Mesothelial cell of epicardium (in vitro differentiated cells): ENCODE data around the gene DCUN1D2. TPM values are rescaled to one million over a fixed set of nuclear protein-coding genes. Genes with fewer than 3 reads are reported as not detected.
A peak's percentile ranks its signal among the peaks of the same experiment; 100 is the strongest.

Source experiments
- DNase-seq, 2 experiments: peaks; one replicate each; pipeline ENCODE4 v3.0.0; 2021; ENCODE audit warnings: low spot score in 2 of 2; ENCODE audit not compliant: unreplicated experiment in 2 of 2
- H3K27ac Mint-ChIP-seq: 2 replicates; pipeline ENCODE4 v1.8.0; 2021; ENCODE audit warnings: mixed read lengths
- H3K27me3 Mint-ChIP-seq: 2 replicates; pipeline ENCODE4 v1.8.0; 2021; ENCODE audit warnings: low read depth, mixed read lengths
- H3K36me3 Mint-ChIP-seq: 2 replicates; pipeline ENCODE4 v1.8.0; 2021; ENCODE audit warnings: mixed read lengths
- H3K4me1 Mint-ChIP-seq: 2 replicates; pipeline ENCODE4 v1.8.0; 2021; ENCODE audit warnings: mixed read lengths
- H3K4me3 Mint-ChIP-seq: 2 replicates; pipeline ENCODE4 v1.8.0; 2021; ENCODE audit warnings: mild to moderate bottlenecking, moderate library complexity, mixed read lengths
- H3K9me3 Mint-ChIP-seq: 2 replicates; pipeline ENCODE4 v1.8.0; 2021; ENCODE audit warnings: mixed read lengths
- CTCF ChIP-seq: fragments of 200-600 bp; sonication (generic); IDR thresholded peaks from one replicate; pipeline ENCODE4 v1.5.0; 2021; ENCODE audit warnings: antibody characterized with exemption; ENCODE audit not compliant: unreplicated experiment
- total RNA-seq: library from RNA; stranded (reverse); gene quantifications from 3 replicates; pipeline ENCODE4 v1.2.1, GENCODE V29; 2021

Gene DCUN1D2
- total RNA-seq, 1 donor from 2014 or later, result 40.2 TPM

DNA sequence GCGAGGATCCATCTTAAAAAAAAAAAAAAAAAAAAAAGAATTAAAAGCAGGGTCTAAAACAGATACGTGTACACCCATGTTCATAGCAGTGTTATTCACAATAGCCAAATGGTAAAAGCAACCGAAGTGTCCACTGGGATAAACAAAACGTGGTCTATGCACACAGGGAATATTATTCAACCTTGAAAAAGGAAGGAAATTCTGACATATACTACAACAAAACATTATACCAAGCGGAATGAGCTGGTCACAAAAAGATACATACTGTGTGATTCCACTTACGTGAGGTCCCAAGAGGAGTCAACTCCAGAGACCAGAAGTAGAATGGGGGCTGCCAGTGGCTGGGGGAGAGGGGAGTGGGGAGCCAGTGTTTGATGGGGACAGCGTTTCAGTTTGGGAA, 22.5 kb downstream of the DCUN1D2 start:
- Mint-ChIP-seq H3K4me1 (peaks cover 11% of the 10 kb centered on the region), H3K27ac (no peak overlapping the region), H3K4me3 (no peak overlapping the region), H3K9me3 (no peaks in the 10 kb centered on the region), H3K27me3 (no peaks in the 10 kb centered on the region), H3K36me3 (peaks cover 18% of the 10 kb centered on the region)
- DNase-seq, result no peak
- TF ChIP-seq CTCF, result no peak

DNA sequence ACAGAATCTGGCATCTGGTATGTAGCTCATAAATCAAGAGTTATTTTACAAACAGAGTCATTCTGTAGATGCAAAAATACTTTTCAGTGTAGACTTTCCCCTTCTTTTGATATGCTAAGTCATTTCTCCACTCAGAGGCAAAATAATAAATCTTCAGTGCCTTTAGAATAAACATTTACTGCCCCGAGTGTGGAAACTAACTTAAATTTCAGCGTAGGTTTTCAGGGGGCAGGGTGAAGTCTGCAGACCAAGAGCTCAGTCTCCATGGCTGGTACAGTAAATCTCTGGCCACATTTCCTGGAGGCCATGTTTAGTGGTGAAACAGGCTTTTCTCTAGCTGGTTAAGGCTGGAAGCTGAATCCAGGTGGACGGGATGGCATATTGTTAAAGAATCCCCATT, 24.1 kb downstream of the DCUN1D2 start:
- no peaks in the 10 kb centered on the region for H3K9me3 Mint-ChIP-seq
- peaks cover 12% of the 10 kb centered on the region for H3K36me3 Mint-ChIP-seq
- no peak overlapping the region for H3K4me3 Mint-ChIP-seq
- peaks cover 11% of the 10 kb centered on the region for H3K4me1 Mint-ChIP-seq
- H3K27ac Mint-ChIP-seq, result peak overlapping the region; percentile 50
- DNase-seq, result no peak
- no peaks in the 10 kb centered on the region for H3K27me3 Mint-ChIP-seq
- TF ChIP-seq CTCF, result no peak

DNA sequence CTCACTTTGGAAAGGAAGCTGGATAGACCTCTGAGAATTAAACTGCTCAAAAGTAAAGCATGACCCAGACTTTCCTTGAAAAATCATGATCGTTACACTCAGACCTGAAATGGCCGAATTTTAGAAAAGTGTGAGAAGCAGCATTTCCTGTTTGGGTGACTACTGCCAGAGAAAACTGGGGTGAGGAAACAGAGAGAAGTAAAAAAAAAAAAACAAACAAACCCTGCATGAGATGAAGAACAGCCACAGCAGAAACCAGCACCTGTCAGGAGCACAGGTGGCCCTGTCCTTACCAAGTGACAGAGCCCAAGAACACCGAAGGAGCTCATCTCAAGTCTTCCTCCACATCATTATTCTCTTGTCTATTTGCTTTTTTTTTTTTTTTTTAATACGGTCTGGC, 25.2 kb downstream of the DCUN1D2 start:
- TF ChIP-seq CTCF, result no peak

GRCh38 chr13:113464476-113464875, 26.0 kb downstream of the DCUN1D2 start:
- Mint-ChIP-seq H3K4me1 (peaks cover 11% of the 10 kb centered on the region), H3K9me3 (no peaks in the 10 kb centered on the region), H3K27me3 (no peaks in the 10 kb centered on the region), H3K36me3 (peaks cover 17% of the 10 kb centered on the region), H3K27ac (no peak overlapping the region), H3K4me3 (no peak overlapping the region)
- no peak for DNase-seq
- TF ChIP-seq CTCF, result no peak

More for the DNA sequence above, 25.2 kb downstream of the DCUN1D2 start:
- H3K27me3 Mint-ChIP-seq, result no peaks in the 10 kb centered on the region
- H3K9me3 Mint-ChIP-seq, result no peaks in the 10 kb centered on the region
- no peak for DNase-seq
- H3K27ac Mint-ChIP-seq, result no peak overlapping the region
- H3K4me1 Mint-ChIP-seq, result peaks cover 11% of the 10 kb centered on the region
- H3K36me3 Mint-ChIP-seq, result peaks cover 12% of the 10 kb centered on the region
- H3K4me3 Mint-ChIP-seq, result no peak overlapping the region

DNA sequence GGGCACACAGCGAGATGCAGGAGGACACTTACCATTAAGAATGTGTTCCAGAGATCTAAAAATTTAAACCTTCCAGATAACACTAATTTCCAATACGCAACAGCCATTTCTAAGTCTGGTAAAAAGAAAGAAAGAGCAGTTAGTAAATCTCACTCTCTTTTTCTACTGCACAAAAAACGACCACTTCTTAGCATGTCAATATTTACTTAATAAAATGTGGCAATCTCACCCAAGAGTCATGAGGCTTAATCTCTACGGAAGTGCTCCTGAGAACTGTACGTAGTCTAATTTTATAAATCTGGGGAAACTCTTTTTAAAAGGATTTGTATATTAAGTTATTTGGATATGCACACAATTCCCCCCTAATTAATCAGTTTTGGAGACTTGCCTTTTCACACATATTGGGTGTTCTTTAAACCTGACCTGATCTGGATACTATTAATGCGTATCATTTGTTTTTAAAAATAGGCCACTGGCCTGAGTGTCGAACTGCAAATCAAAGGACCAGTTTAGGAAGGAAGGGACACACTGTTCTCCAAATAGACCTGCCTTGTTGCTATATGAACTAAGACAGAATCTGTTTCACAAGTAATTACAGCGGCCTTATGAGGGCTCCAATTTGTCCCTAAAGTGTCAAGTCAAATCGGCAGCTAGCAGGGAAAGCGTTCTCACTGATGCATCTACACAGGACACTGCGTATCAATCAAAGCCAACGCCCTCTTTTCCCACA, 29.3 kb downstream of the DCUN1D2 start:
- no peak overlapping the region for H3K4me3 Mint-ChIP-seq

More for the DNA sequence above, 29.3 kb downstream of the DCUN1D2 start:
- H3K27me3 Mint-ChIP-seq, result no peaks in the 10 kb centered on the region
- no peaks in the 10 kb centered on the region for H3K9me3 Mint-ChIP-seq
- no peak overlapping the region for H3K27ac Mint-ChIP-seq
- no peaks in the 10 kb centered on the region for H3K4me1 Mint-ChIP-seq
- peaks cover 23% of the 10 kb centered on the region for H3K36me3 Mint-ChIP-seq
- no peak for DNase-seq
- no peak for TF ChIP-seq CTCF
